ENCODE data around the gene SLAMF1. TPM values are rescaled to one million over a fixed set of nuclear protein-coding genes. Genes with fewer than 3 reads are reported as not detected.
"Not testable (repeated sequence)": the region's sequence is repeated elsewhere in the genome, so short reads cannot be mapped to it uniquely, and the experiment has no call there.

Gene SLAMF1
- total RNA-seq, 1 experiment from 2014 or later: not detected

- DNase-seq (ENCODE audit: low read depth): not testable (repeated sequence)
These were observed 83.6 kb downstream of the SLAMF1 start for GRCh38 chr1:160563230-160563629.

- not testable (repeated sequence) for DNase-seq (ENCODE audit: low read depth)
These were observed 84.1 kb downstream of the SLAMF1 start for GRCh38 chr1:160562745-160563144.

- no peak for DNase-seq (ENCODE audit: low read depth)
These were observed 86.0 kb downstream of the SLAMF1 start for GRCh38 chr1:160560806-160561205.

- DNase-seq (ENCODE audit: low read depth): no peak
These were observed 86.7 kb downstream of the SLAMF1 start for GRCh38 chr1:160560045-160560705.

- DNase-seq (ENCODE audit: low read depth): not testable (repeated sequence)
These were observed 87.4 kb downstream of the SLAMF1 start for GRCh38 chr1:160559437-160559836.

- DNase-seq (ENCODE audit: low read depth): no peak
These were observed 88.0 kb downstream of the SLAMF1 start for GRCh38 chr1:160558660-160559380.

Other genes starting within 250 kb of the SLAMF1 start
- 0.27 and 0.34 TPM in 2 replicates for gene VANGL2, start 246.5 kb downstream of the SLAMF1 start, total RNA-seq (2014; rRNA removed; shearing (Covaris generic))
- gene SLAMF6, start 123.8 kb downstream of the SLAMF1 start, total RNA-seq (2014; rRNA removed; shearing (Covaris generic)): not detected in 2 replicates
- not detected in 2 replicates for gene CD84, start 67.5 kb downstream of the SLAMF1 start, total RNA-seq (2014; rRNA removed; shearing (Covaris generic))
- 0.05 TPM in 1 of 2 replicates, not detected in the other for gene CD48, start 64.8 kb upstream of the SLAMF1 start, total RNA-seq (2014; rRNA removed; shearing (Covaris generic))
- 3.9 and 7.8 TPM in 2 replicates for gene SLAMF7, start 92.2 kb upstream of the SLAMF1 start, total RNA-seq (2014; rRNA removed; shearing (Covaris generic))
- gene LY9, start 149.1 kb upstream of the SLAMF1 start, total RNA-seq (2014; rRNA removed; shearing (Covaris generic)): not detected in 2 replicates
- gene CD244, start 215.8 kb upstream of the SLAMF1 start, total RNA-seq (2014; rRNA removed; shearing (Covaris generic)): not detected in 2 replicates
- not detected in 2 replicates for gene ITLN1, start 238.1 kb upstream of the SLAMF1 start, total RNA-seq (2014; rRNA removed; shearing (Covaris generic))

Data from M059J (cell line).